A673 (cell line): ENCODE measurements around the gene CDC23. TPM values are rescaled to one million over a fixed set of nuclear protein-coding genes. Genes with fewer than 3 reads are reported as not detected.

ENCODE experiments used
- BruUV-seq: library from RNA; stranded (reverse); fragments of 400-500 nt; replicated peaks from 2 replicates; lab custom pipeline; 2021; lab: Mats Ljungman, UMichigan
- CTCF ChIA-PET: fragments of 300-600 bp; sonication (Branson Sonifier 250); formaldehyde crosslinking; loops from one replicate; lab custom pipeline; 2022; ENCODE audit warnings: antibody characterized with exemption; lab: Charles Lee
- POLR2A ChIA-PET: fragments of 300-600 bp; sonication (Branson Sonifier 250); formaldehyde crosslinking; loops from one replicate; lab custom pipeline; 2022; ENCODE audit warnings: antibody characterized with exemption; ENCODE audit not compliant: low non-redundant PET; lab: Charles Lee
- DNase-seq: peaks from one replicate; pipeline ENCODE4 v3.0.0-alpha.2; 2015; ENCODE audit warnings: low spot score
- H3K27ac ChIP-seq: fragments of 200-600 bp; sonication (generic); 2 replicates; pipeline ENCODE4 v1.5.1; 2016; ENCODE audit warnings: mixed run types, low read depth, mild to moderate bottlenecking, mixed read lengths, antibody characterized with exemption, low read length; ENCODE audit not compliant: poor library complexity, severe bottlenecking
- H3K27me3 ChIP-seq: fragments of 200-600 bp; sonication (generic); replicated peaks from 2 replicates; pipeline ENCODE4 v1.6.1; 2017; ENCODE audit warnings: mixed run types, low read depth, mild to moderate bottlenecking, mixed read lengths, antibody characterized with exemption, low read length; ENCODE audit not compliant: insufficient read depth, poor library complexity
- H3K36me3 ChIP-seq: fragments of 200-600 bp; sonication (generic); 2 replicates; pipeline ENCODE4 v1.6.1; 2016; ENCODE audit warnings: mixed run types, mild to moderate bottlenecking, mixed read lengths, antibody characterized with exemption, low read length; ENCODE audit not compliant: insufficient read depth, poor library complexity, severe bottlenecking
- H3K4me1 ChIP-seq: fragments of 200-600 bp; sonication (generic); 2 replicates; pipeline ENCODE4 v1.6.1; 2017; ENCODE audit warnings: mixed run types, mild to moderate bottlenecking, mixed read lengths, antibody characterized with exemption, low read length; ENCODE audit not compliant: insufficient read depth, poor library complexity, severe bottlenecking
- H3K4me3 ChIP-seq: fragments of 200-600 bp; sonication (generic); 2 replicates; pipeline ENCODE4 v1.5.1; 2016; ENCODE audit warnings: low read depth, mixed run types, mild to moderate bottlenecking, mixed read lengths, low read length; ENCODE audit not compliant: poor library complexity, severe bottlenecking
- H3K9me3 ChIP-seq: fragments of 200-600 bp; sonication (generic); 2 replicates; pipeline ENCODE4 v1.6.1; 2016; ENCODE audit warnings: mixed run types, low read depth, mild to moderate bottlenecking, mixed read lengths, antibody characterized with exemption, low read length; ENCODE audit not compliant: poor library complexity, severe bottlenecking
- CTCF ChIP-seq: fragments of 300-800, 200-600 bp; sonication (generic); conservative IDR thresholded peaks from 2 replicates; pipeline ENCODE4 v1.5.1; 2017; ENCODE audit warnings: low read depth, mild to moderate bottlenecking, antibody characterized with exemption, low read length, moderate library complexity, mixed read lengths
- EZH2 ChIP-seq: fragments of 200-600 bp; sonication (generic); IDR thresholded peaks from 2 replicates; pipeline ENCODE4 v1.6.1; 2017; ENCODE audit warnings: borderline replicate concordance, low read depth, mild to moderate bottlenecking, mixed read lengths, antibody characterized with exemption, low read length; ENCODE audit not compliant: poor library complexity, severe bottlenecking
- intact Hi-C: fragments of 100-400 bp; cut with micrococcal nuclease; formaldehyde crosslinking; loops from one replicate; pipeline ENCODE4 v1.10.0; 2022; ENCODE audit not compliant: unreplicated experiment
- total RNA-seq: library from RNA; stranded (reverse); gene quantifications from 2 replicates; pipeline ENCODE4 v1.2.3, GENCODE V29; 2021

CDC23 gene
- total RNA-seq, 1 experiment from 2014 or later: 54.0 TPM

DNA sequence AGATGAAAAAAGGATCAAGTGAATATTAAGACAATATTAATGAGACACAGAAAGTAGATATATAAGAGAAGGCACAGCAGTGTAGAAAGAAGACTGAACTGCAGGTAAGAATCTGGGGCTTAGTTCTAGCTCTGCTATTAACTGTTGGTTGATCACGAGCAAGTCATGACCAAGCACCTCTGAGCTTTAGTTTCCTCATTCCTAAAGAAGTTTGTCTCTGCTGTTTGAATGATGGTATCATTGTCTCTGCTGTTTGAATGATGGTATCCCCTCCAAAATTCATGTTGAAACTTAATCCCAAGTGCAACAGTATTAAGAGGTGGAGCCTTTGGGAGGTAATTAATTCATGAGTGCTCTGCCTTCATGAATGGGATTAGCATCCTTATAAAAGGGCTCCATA, 71.4 kb downstream of the CDC23 start:
- Histone ChIP-seq H3K4me3 (no peak overlapping the region), H3K9me3 (no peaks in the 10 kb centered on the region), H3K27me3 (no peaks in the 10 kb centered on the region), H3K4me1 (no peaks in the 10 kb centered on the region), H3K27ac (no peak overlapping the region), H3K36me3 (no peaks in the 10 kb centered on the region)
- TF ChIP-seq CTCF: no peak
- TF ChIP-seq EZH2: no peak
- BruUV-seq: no TSS peak
- POLR2A ChIA-PET: no interaction called here
- intact Hi-C loops: no loop called here
- CTCF ChIA-PET: no interaction called here
- DNase-seq: no peak

GRCh38 chr5:138140268-138140667, 72.9 kb downstream of the CDC23 start:
- DNase-seq: no peak
- CTCF ChIA-PET: no interaction called here
- TF ChIP-seq EZH2 (no peak), CTCF (no peak)
- Histone ChIP-seq H3K9me3 (no peaks in the 10 kb centered on the region), H3K27me3 (no peaks in the 10 kb centered on the region), H3K4me1 (no peaks in the 10 kb centered on the region), H3K36me3 (no peaks in the 10 kb centered on the region), H3K27ac (no peak overlapping the region), H3K4me3 (no peak overlapping the region)
- no TSS peak for BruUV-seq
- POLR2A ChIA-PET: no interaction called here
- intact Hi-C loops: no loop called here

- H3K4me3 ChIP-seq: no peak overlapping the region
- TF ChIP-seq EZH2 (no peak), CTCF (no peak)
- no peaks in the 10 kb centered on the region for H3K4me1 ChIP-seq
- no peaks in the 10 kb centered on the region for H3K9me3 ChIP-seq
- H3K36me3 ChIP-seq: no peaks in the 10 kb centered on the region
- no peaks in the 10 kb centered on the region for H3K27me3 ChIP-seq
- no peak overlapping the region for H3K27ac ChIP-seq
- POLR2A ChIA-PET: no interaction called here
- no peak for DNase-seq
- CTCF ChIA-PET: no interaction called here
- intact Hi-C loops: loop anchor here (10.0 kb wide), 1 partner anchor 475 kb away; no protein-coding TSS in a partner anchor
- no TSS peak for BruUV-seq
Observed at GRCh38 chr5:138139781-138140090, 73.4 kb downstream of the CDC23 start.
